ENCODE measurements around the gene HRH4.

The HRH4 gene

GRCh38 chr18:24460388-24460787 lies at the start of gene HRH4:
Gene HRH4 (plus strand): TSS chr18:24460637. CDS start chr18:24460729, 92 bp downstream.
- no peak for DNase-seq (ENCODE audit: extremely low read depth in 1 of 2, low read depth in 1 of 2)

- DNase-seq (ENCODE audit: extremely low read depth in 1 of 2, low read depth in 1 of 2) = no peak
Measured at GRCh38 chr18:24413148-24413547, 47.3 kb upstream of the HRH4 start.

GRCh38 chr18:24414349-24415003 lies 46.0 kb upstream of the HRH4 start:
- no peak for DNase-seq (ENCODE audit: extremely low read depth in 1 of 2, low read depth in 1 of 2)

- no peak for DNase-seq (ENCODE audit: extremely low read depth in 1 of 2, low read depth in 1 of 2)
Measured at GRCh38 chr18:24417480-24417879, 43.0 kb upstream of the HRH4 start.

- DNase-seq (ENCODE audit: extremely low read depth in 1 of 2, low read depth in 1 of 2) = no peak
Measured at GRCh38 chr18:24420551-24420950, 39.9 kb upstream of the HRH4 start.

GRCh38 chr18:24421831-24422230 lies 38.6 kb upstream of the HRH4 start:
- no peak for DNase-seq (ENCODE audit: extremely low read depth in 1 of 2, low read depth in 1 of 2)

- no peak for DNase-seq (ENCODE audit: extremely low read depth in 1 of 2, low read depth in 1 of 2)
Measured at GRCh38 chr18:24426073-24426397, 34.4 kb upstream of the HRH4 start.

- peak; percentile 34 to 70 for DNase-seq (ENCODE audit: extremely low read depth in 1 of 2, low read depth in 1 of 2)
Measured at GRCh38 chr18:24426398-24427294, 33.8 kb upstream of the HRH4 start, which contains the start of gene IMPACT. Gene IMPACT (plus strand): TSS chr18:24426670. CDS start chr18:24426757, 87 bp downstream.

- DNase-seq (ENCODE audit: extremely low read depth in 1 of 2, low read depth in 1 of 2) = no peak
Measured at GRCh38 chr18:24427484-24427883, 33.0 kb upstream of the HRH4 start.

GRCh38 chr18:24428709-24429108 lies 31.7 kb upstream of the HRH4 start:
- no peak for DNase-seq (ENCODE audit: extremely low read depth in 1 of 2, low read depth in 1 of 2)

GRCh38 chr18:24429188-24429587 lies 31.2 kb upstream of the HRH4 start:
- DNase-seq (ENCODE audit: extremely low read depth in 1 of 2, low read depth in 1 of 2) = no peak

GRCh38 chr18:24432618-24433017 lies 27.8 kb upstream of the HRH4 start:
- DNase-seq (ENCODE audit: extremely low read depth in 1 of 2, low read depth in 1 of 2) = no peak

- no peak for DNase-seq (ENCODE audit: extremely low read depth in 1 of 2, low read depth in 1 of 2)
Measured at GRCh38 chr18:24436939-24437338, 23.5 kb upstream of the HRH4 start.

GRCh38 chr18:24443870-24444269 lies 16.6 kb upstream of the HRH4 start:
- DNase-seq (ENCODE audit: extremely low read depth in 1 of 2, low read depth in 1 of 2) = no peak

- no peak for DNase-seq (ENCODE audit: extremely low read depth in 1 of 2, low read depth in 1 of 2)
Measured at GRCh38 chr18:24446453-24446852, 14.0 kb upstream of the HRH4 start.

- no peak for DNase-seq (ENCODE audit: extremely low read depth in 1 of 2, low read depth in 1 of 2)
Measured at GRCh38 chr18:24446953-24447538, 13.4 kb upstream of the HRH4 start.

GRCh38 chr18:24447961-24448360 lies 12.5 kb upstream of the HRH4 start:
- DNase-seq (ENCODE audit: extremely low read depth in 1 of 2, low read depth in 1 of 2) = no peak

- no peak for DNase-seq (ENCODE audit: extremely low read depth in 1 of 2, low read depth in 1 of 2)
Measured at GRCh38 chr18:24456549-24456948, 3.9 kb upstream of the HRH4 start.

GRCh38 chr18:24459772-24460171 lies 665 bp upstream of the HRH4 start:
- no peak for DNase-seq (ENCODE audit: extremely low read depth in 1 of 2, low read depth in 1 of 2)

- DNase-seq (ENCODE audit: extremely low read depth in 1 of 2, low read depth in 1 of 2) = no peak
Measured at GRCh38 chr18:24461996-24462395, 1.6 kb downstream of the HRH4 start.

GRCh38 chr18:24462838-24463775 lies 2.7 kb downstream of the HRH4 start:
- DNase-seq (ENCODE audit: extremely low read depth in 1 of 2, low read depth in 1 of 2) = no peak
